H1 (cell line): ENCODE results near the gene MGAT5B. TPM values are rescaled to one million over a fixed set of nuclear protein-coding genes. Genes with fewer than 3 reads are reported as not detected.

ENCODE experiments used
- HDAC6 ChIP-seq: IDR thresholded peaks from one replicate; pipeline ENCODE4 v1.7.1; 2012; ENCODE audit warnings: low read depth, mild to moderate bottlenecking, inconsistent platforms, low read length, moderate library complexity
- SP2 ChIP-seq: IDR thresholded peaks from 2 replicates; pipeline ENCODE4 v1.6.1; 2012; ENCODE audit warnings: mild to moderate bottlenecking, low read length, inconsistent platforms
- SUZ12 ChIP-seq: fragments of 200-600 bp; sonication (generic); IDR thresholded peaks from 2 replicates; pipeline ENCODE4 v1.6.1; 2012; ENCODE audit warnings: mild to moderate bottlenecking, inconsistent platforms, low read length, moderate library complexity, mixed read lengths
- polyA plus RNA-seq, 7 experiments: library from polyadenylated mRNA; depleted of rRNA in 3 of 7; stranded (reverse) in 5 of 7; unstranded in 2 of 7; fragments of >200 nt in 5 of 7; fragments of 200-250 nt in 2 of 7; gene quantifications; 1 replicate in 5 of 7; 2 replicates in 1 of 7; 4 replicates in 1 of 7; pipeline versions ENCODE4 v1.2.1 to v1.2.3, GENCODE V29; 2011 to 2013; ENCODE audit warnings: missing spikeins in 2 of 7, mixed read lengths in 2 of 7
- total RNA-seq: library from RNA; stranded (reverse); fragmentation: NEBNext Ultra II Directional; extraction: Animal tissue kit (Norgen Biotek cat#: 25700); gene quantifications from 2 replicates; pipeline ENCODE4 v1.2.1, GENCODE V29; 2021
- TF ChIP-seq, protein P1 (sequence below): IDR thresholded peaks from 2 replicates; pipeline ENCODE4 v1.6.1; 2011; ENCODE audit warnings: low read length, improper control_type of control experiment

Gene MGAT5B
- total and polyA plus RNA-seq, 2 of the 8 experiments (the other 6 are each of a cell fraction or from before 2014, with no cell fraction given): 7.9 to 8.2 TPM

DNA sequence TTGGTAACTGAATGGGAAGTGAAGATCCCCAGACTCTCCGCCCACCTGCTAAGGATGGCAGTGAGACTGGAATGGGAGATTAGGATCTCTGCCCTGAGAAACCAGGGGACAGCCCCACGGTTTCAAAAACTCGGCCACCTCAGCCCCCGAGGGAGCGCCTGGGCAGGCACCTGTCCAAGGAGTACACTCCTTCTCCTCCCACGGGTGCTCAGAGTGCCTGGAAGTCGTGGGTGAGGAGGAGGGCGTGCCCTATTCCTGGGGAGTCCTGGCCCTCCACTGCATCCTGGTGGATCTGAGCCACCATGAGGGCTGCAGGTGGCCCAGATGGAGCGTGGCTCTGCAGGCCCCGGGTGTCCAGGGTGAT, 78.5 kb downstream of the MGAT5B start (continued):
- TF ChIP-seq, protein P1, sequence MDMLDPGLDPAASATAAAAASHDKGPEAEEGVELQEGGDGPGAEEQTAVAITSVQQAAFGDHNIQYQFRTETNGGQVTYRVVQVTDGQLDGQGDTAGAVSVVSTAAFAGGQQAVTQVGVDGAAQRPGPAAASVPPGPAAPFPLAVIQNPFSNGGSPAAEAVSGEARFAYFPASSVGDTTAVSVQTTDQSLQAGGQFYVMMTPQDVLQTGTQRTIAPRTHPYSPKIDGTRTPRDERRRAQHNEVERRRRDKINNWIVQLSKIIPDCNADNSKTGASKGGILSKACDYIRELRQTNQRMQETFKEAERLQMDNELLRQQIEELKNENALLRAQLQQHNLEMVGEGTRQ: no peak
- no peak for TF ChIP-seq HDAC6
- TF ChIP-seq SUZ12: no peak
- no peak for TF ChIP-seq SP2
